Ishikawa (cell line): ENCODE measurements around the gene VASN.

ENCODE experiments used
- CEBPB ChIP-seq: IDR thresholded peaks from 2 replicates; pipeline ENCODE4 v1.6.1; 2012
- CREB1 ChIP-seq: IDR thresholded peaks from 2 replicates; pipeline ENCODE4 v1.6.1; 2012; ENCODE audit warnings: low read depth
- EGR1 ChIP-seq: IDR thresholded peaks from 2 replicates; pipeline ENCODE4 v1.6.1; 2012
- EP300 ChIP-seq: IDR thresholded peaks from 2 replicates; pipeline ENCODE4 v1.6.1; 2012; ENCODE audit warnings: borderline replicate concordance
- FOXM1 ChIP-seq: IDR thresholded peaks from 2 replicates; pipeline ENCODE4 v1.6.1; 2012; ENCODE audit warnings: low read depth, borderline replicate concordance
- NFIC ChIP-seq: IDR thresholded peaks from 2 replicates; pipeline ENCODE4 v1.6.1; 2012
- RAD21 ChIP-seq: IDR thresholded peaks from 2 replicates; pipeline ENCODE4 v1.6.1; 2012; ENCODE audit warnings: low read depth
- TAF1 ChIP-seq: IDR thresholded peaks from 2 replicates; pipeline ENCODE4 v1.6.1; 2012; ENCODE audit warnings: low read depth, mild to moderate bottlenecking
- TCF12 ChIP-seq: IDR thresholded peaks from 2 replicates; pipeline ENCODE4 v1.6.1; 2012; ENCODE audit warnings: low read depth
- YY1 ChIP-seq: IDR thresholded peaks from 2 replicates; pipeline ENCODE4 v1.6.1; 2012; ENCODE audit warnings: low read depth
- ZBTB7A ChIP-seq: IDR thresholded peaks from 2 replicates; pipeline ENCODE4 v1.6.1; 2012; ENCODE audit warnings: low read depth
- TF ChIP-seq, protein P1 (sequence below): IDR thresholded peaks from 2 replicates; pipeline ENCODE4 v1.6.1; 2012; ENCODE audit warnings: low read depth, mild to moderate bottlenecking
- TF ChIP-seq, protein P2 (sequence below): IDR thresholded peaks from 2 replicates; pipeline ENCODE4 v1.6.1; 2012
- TF ChIP-seq, protein P3 (sequence below): IDR thresholded peaks from 2 replicates; pipeline ENCODE4 v1.6.1; 2012

DNA sequence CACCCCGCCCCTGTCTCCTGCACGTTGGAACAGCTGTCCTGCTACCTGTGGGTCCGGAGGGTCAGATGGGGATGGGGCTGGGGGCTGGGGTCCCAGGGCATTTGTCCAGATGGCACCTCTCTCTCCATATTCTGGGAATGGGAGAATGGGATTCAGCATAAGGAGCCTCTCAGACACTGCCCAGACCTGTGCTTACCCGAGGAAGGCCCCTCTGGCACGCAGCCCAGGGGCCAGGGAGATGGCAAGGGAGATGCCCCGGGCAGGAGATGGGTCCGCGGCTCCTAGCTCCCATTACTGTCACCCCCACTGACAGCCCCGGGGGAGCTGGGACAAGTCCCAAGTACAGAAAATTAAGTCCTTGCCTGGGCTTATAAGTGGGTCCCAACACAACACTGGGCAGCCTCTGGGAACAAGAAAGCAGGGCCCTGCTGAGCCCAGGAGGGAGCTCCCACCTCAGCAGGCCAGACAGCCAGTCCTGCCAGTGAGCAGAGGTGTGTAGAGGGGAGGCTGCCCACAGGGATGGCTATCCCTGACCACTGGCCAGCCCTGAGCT lies 1.8 kb downstream of the VASN start:
- TF ChIP-seq, protein P1, sequence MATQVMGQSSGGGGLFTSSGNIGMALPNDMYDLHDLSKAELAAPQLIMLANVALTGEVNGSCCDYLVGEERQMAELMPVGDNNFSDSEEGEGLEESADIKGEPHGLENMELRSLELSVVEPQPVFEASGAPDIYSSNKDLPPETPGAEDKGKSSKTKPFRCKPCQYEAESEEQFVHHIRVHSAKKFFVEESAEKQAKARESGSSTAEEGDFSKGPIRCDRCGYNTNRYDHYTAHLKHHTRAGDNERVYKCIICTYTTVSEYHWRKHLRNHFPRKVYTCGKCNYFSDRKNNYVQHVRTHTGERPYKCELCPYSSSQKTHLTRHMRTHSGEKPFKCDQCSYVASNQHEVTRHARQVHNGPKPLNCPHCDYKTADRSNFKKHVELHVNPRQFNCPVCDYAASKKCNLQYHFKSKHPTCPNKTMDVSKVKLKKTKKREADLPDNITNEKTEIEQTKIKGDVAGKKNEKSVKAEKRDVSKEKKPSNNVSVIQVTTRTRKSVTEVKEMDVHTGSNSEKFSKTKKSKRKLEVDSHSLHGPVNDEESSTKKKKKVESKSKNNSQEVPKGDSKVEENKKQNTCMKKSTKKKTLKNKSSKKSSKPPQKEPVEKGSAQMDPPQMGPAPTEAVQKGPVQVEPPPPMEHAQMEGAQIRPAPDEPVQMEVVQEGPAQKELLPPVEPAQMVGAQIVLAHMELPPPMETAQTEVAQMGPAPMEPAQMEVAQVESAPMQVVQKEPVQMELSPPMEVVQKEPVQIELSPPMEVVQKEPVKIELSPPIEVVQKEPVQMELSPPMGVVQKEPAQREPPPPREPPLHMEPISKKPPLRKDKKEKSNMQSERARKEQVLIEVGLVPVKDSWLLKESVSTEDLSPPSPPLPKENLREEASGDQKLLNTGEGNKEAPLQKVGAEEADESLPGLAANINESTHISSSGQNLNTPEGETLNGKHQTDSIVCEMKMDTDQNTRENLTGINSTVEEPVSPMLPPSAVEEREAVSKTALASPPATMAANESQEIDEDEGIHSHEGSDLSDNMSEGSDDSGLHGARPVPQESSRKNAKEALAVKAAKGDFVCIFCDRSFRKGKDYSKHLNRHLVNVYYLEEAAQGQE, result no peak
- TF ChIP-seq NFIC (peak; percentile 36; the same call in 1 of the 2 replicates), EP300 (no peak), CEBPB (no peak), RAD21 (no peak), TCF12 (no peak), ZBTB7A (no peak), YY1 (no peak), TAF1 (no peak), CREB1 (no peak), EGR1 (no peak), FOXM1 (no peak)
- TF ChIP-seq, protein P2, sequence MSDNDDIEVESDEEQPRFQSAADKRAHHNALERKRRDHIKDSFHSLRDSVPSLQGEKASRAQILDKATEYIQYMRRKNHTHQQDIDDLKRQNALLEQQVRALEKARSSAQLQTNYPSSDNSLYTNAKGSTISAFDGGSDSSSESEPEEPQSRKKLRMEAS, result no peak
- TF ChIP-seq, protein P3, sequence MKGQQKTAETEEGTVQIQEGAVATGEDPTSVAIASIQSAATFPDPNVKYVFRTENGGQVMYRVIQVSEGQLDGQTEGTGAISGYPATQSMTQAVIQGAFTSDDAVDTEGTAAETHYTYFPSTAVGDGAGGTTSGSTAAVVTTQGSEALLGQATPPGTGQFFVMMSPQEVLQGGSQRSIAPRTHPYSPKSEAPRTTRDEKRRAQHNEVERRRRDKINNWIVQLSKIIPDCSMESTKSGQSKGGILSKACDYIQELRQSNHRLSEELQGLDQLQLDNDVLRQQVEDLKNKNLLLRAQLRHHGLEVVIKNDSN, result no peak
